Vagina (tissue), 2 donors: Measurements from ENCODE around the gene SAE1. TPM values are rescaled to one million over a fixed set of nuclear protein-coding genes. Genes with fewer than 3 reads are reported as not detected.
A peak's percentile ranks its signal among the peaks of the same experiment; 100 is the strongest.

Source experiments
- DNase-seq, 2 donors: peaks; one replicate each; pipeline ENCODE4 v3.0.0-alpha.2; 2017; ENCODE audit errors: extremely low spot score in 2 of 2
- H3K27ac ChIP-seq: fragments of 200-600 bp; sonication (generic); one replicate; pipeline ENCODE4 v1.5.1; 2019
- H3K27me3 ChIP-seq: fragments of 200-600 bp; sonication (generic); one replicate; pipeline ENCODE4 v1.5.1; 2019
- H3K36me3 ChIP-seq, 2 donors: fragments of 200-600 bp; sonication (generic); one replicate each; pipeline ENCODE4 v1.5.1; 2017 to 2019
- H3K4me1 ChIP-seq: fragments of 200-600 bp; sonication (generic); one replicate; pipeline ENCODE4 v1.5.1; 2019
- H3K4me3 ChIP-seq, 2 donors: fragments of 200-600 bp; sonication (generic); 1 replicate in 1 of 2; 2 replicates in 1 of 2; pipeline ENCODE4 v1.5.1; 2016 to 2019
- H3K9me3 ChIP-seq: fragments of 200-600 bp; sonication (generic); one replicate; pipeline ENCODE4 v1.5.1; 2019
- CTCF ChIP-seq, 3 experiments: fragments of 450-650 bp in 2 of 3; fragments of 200-600 bp in 1 of 3; sonication (generic) in 1 of 3; IDR thresholded peaks; one replicate each; pipeline ENCODE4 v1.5.1; 2017 to 2019; ENCODE audit warnings: antibody characterized with exemption in 3 of 3, mild to moderate bottlenecking in 2 of 3, moderate library complexity in 2 of 3
- POLR2A ChIP-seq, 2 donors: fragments of 450-650 bp; IDR thresholded peaks; one replicate each; pipeline ENCODE4 v1.6.1; 2017; ENCODE audit warnings: antibody characterized with exemption in 2 of 2, mild to moderate bottlenecking in 2 of 2, moderate library complexity in 2 of 2
- POLR2AphosphoS5 ChIP-seq, 2 donors: sonication (generic); formaldehyde crosslinking; IDR thresholded peaks; one replicate each; pipeline ENCODE4 v1.9.0; 2017; ENCODE audit warnings: antibody characterized with exemption in 2 of 2, mild to moderate bottlenecking in 2 of 2, low read depth in 1 of 2; ENCODE audit not compliant: insufficient read depth in 1 of 2
- intact Hi-C: fragments of 100-400 bp; cut with DNase I; formaldehyde crosslinking; loops from one replicate; pipeline ENCODE4 v1.15.1; 2023
- total RNA-seq: library from RNA; depleted of rRNA; stranded (reverse); fragments of >200 nt; gene quantifications from one replicate; pipeline ENCODE4 v1.2.3, GENCODE V29; 2016

Gene SAE1
- total RNA-seq, 1 donor from 2014 or later = 32.7 TPM

- intact Hi-C loops = no loop called here
- TF ChIP-seq POLR2A (IDR thresholded peaks at IDR 0.05) (no peak), CTCF (IDR thresholded peaks at IDR 0.05) (no peak), POLR2AphosphoS5 (IDR thresholded peaks at IDR 0.05; ENCODE audit: insufficient read depth in 1 of 2, low read depth in 1 of 2) (no peak)
- Histone ChIP-seq H3K27me3 (no peaks in the 10 kb centered on the region), H3K4me3 (no peak overlapping the region), H3K9me3 (no peaks in the 10 kb centered on the region), H3K4me1 (peaks cover 58% of the 10 kb centered on the region), H3K27ac (peak overlapping the region; percentile 83), H3K36me3 (peaks cover 0 to 24% of the 10 kb centered on the region in 2 donors)
- no peak for DNase-seq
Observed at GRCh38 chr19:47095476-47096099, 35.0 kb upstream of the SAE1 start.

GRCh38 chr19:47096100-47096704 is 34.4 kb upstream of the SAE1 start:
- TF ChIP-seq CTCF (IDR thresholded peaks at IDR 0.05) = no peak
- TF ChIP-seq POLR2AphosphoS5 (IDR thresholded peaks at IDR 0.05; ENCODE audit: insufficient read depth in 1 of 2, low read depth in 1 of 2) = peak; percentile 52 to 71
- Histone ChIP-seq H3K4me1 (peaks cover 58% of the 10 kb centered on the region), H3K36me3 (peaks cover 0 to 22% of the 10 kb centered on the region in 2 donors), H3K4me3 (no peak overlapping the region), H3K27ac (peak overlapping the region; percentile 83), H3K27me3 (no peaks in the 10 kb centered on the region), H3K9me3 (no peaks in the 10 kb centered on the region)
- intact Hi-C loops = no loop called here
- DNase-seq = no peak

GRCh38 chr19:47096721-47097120 is 33.9 kb upstream of the SAE1 start:
- TF ChIP-seq POLR2AphosphoS5 (IDR thresholded peaks at IDR 0.05; ENCODE audit: insufficient read depth in 1 of 2, low read depth in 1 of 2) = no peak
- TF ChIP-seq POLR2A (IDR thresholded peaks at IDR 0.05) = no peak
- no peak for TF ChIP-seq CTCF (IDR thresholded peaks at IDR 0.05)
- H3K9me3 ChIP-seq = no peaks in the 10 kb centered on the region
- peaks cover 0 to 19% of the 10 kb centered on the region in 2 donors for H3K36me3 ChIP-seq
- no peak for DNase-seq
- no peaks in the 10 kb centered on the region for H3K27me3 ChIP-seq
- H3K4me3 ChIP-seq = no peak overlapping the region
- peak overlapping the region; percentile 64 for H3K27ac ChIP-seq
- H3K4me1 ChIP-seq = peaks cover 61% of the 10 kb centered on the region
- intact Hi-C loops = no loop called here

GRCh38 chr19:47097396-47098201 is 33.0 kb upstream of the SAE1 start:
- Histone ChIP-seq H3K4me1 (peaks cover 68% of the 10 kb centered on the region), H3K27ac (peak overlapping the region; percentile 64), H3K27me3 (no peaks in the 10 kb centered on the region), H3K36me3 (peaks cover 0 to 13% of the 10 kb centered on the region in 2 donors), H3K4me3 (no peak overlapping the region), H3K9me3 (no peaks in the 10 kb centered on the region)
- no peak for DNase-seq
- intact Hi-C loops = no loop called here
- no peak for TF ChIP-seq CTCF (IDR thresholded peaks at IDR 0.05)
- no peak for TF ChIP-seq POLR2A (IDR thresholded peaks at IDR 0.05)
- no peak for TF ChIP-seq POLR2AphosphoS5 (IDR thresholded peaks at IDR 0.05; ENCODE audit: insufficient read depth in 1 of 2, low read depth in 1 of 2)
